HFFc6 (cell line): ENCODE data around the gene CRYBB3. TPM values are rescaled to one million over a fixed set of nuclear protein-coding genes. Genes with fewer than 3 reads are reported as not detected.

ENCODE experiments used
- DNase-seq: peaks from one replicate; pipeline ENCODE4 v3.0.0-alpha.2; 2018
- H3K27ac Mint-ChIP-seq: 2 replicates; pipeline ENCODE4 v1.8.0; 2020; ENCODE audit warnings: mild to moderate bottlenecking, mixed read lengths
- H3K27me3 Mint-ChIP-seq: 2 replicates; pipeline ENCODE4 v1.8.0; 2021; ENCODE audit warnings: mild to moderate bottlenecking, moderate library complexity, mixed read lengths; ENCODE audit not compliant: insufficient read depth
- H3K36me3 Mint-ChIP-seq: 2 replicates; pipeline ENCODE4 v1.8.0; 2021; ENCODE audit warnings: low read depth, mixed read lengths
- H3K4me1 Mint-ChIP-seq: 2 replicates; pipeline ENCODE4 v1.8.0; 2020; ENCODE audit warnings: low read depth, mixed read lengths
- H3K4me3 Mint-ChIP-seq: 2 replicates; pipeline ENCODE4 v1.8.0; 2020; ENCODE audit warnings: mild to moderate bottlenecking, moderate library complexity, mixed read lengths
- H3K9me3 Mint-ChIP-seq: 2 replicates; pipeline ENCODE4 v1.8.0; 2020; ENCODE audit warnings: mild to moderate bottlenecking, mixed read lengths
- total RNA-seq, 6 experiments: library from RNA; stranded (reverse); fragmentation: NEBNext Ultra II Directional; extraction: Animal tissue kit (Norgen Biotek cat#: 25700); gene quantifications; 2 replicates in 1 of 6; 3 replicates in 5 of 6; pipeline ENCODE4 v1.2.3, GENCODE V29; 2021
- TF ChIP-seq, protein P1 (sequence below): fragments of 200-600 bp; sonication (generic); IDR thresholded peaks from 2 replicates; pipeline ENCODE4 v1.5.0; 2021; ENCODE audit warnings: antibody characterized with exemption, mild to moderate bottlenecking

Gene CRYBB3
- total RNA-seq, 6 experiments from 2014 or later = not detected

DNA sequence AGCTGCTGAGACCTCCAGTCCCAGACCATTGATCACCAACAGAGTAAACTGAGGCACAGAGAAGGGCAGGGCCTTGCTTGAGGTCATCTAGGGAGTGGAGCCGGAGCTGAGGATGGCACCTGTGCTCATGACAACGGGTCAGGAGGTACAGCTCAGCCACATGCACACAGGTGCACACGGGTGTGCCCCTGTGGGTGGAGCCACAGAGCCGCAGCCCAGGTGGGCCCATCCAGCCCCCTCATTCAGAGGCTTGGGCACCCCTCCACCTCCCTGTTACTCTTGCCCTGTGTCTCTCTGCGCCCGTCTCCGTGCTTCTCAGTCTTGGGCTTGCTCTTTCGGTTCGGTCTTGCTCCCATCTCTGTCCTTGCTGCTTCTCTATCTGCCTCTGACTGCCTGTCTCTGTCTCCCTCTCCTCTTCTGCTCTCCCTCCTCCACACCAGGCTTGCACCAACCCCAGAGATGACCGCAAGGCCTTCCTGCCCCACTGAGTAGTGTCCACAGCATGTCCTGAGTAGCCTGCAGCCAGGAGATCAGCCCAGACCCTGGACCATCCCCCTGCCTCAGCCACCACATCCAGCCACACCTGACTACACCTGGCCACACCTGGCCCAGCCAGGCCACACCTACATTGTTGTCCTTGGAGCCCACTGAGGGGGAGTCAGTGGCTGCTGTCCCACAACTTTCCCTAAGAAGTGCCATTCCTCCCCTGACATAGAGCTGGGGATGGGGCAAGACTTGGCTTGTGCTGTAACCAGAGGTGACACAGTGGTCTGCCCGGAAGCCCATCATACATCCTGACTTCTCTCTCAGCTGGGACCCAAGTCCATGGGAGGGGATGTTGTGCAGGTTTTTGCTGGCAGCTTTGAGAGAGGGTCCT lies 39.3 kb upstream of the CRYBB3 start:
- H3K27ac Mint-ChIP-seq = no peak overlapping the region
- no peaks in the 10 kb centered on the region for H3K4me1 Mint-ChIP-seq
- DNase-seq = no peak
- H3K36me3 Mint-ChIP-seq = no peaks in the 10 kb centered on the region
- no peak overlapping the region for H3K4me3 Mint-ChIP-seq
- TF ChIP-seq, protein P1, sequence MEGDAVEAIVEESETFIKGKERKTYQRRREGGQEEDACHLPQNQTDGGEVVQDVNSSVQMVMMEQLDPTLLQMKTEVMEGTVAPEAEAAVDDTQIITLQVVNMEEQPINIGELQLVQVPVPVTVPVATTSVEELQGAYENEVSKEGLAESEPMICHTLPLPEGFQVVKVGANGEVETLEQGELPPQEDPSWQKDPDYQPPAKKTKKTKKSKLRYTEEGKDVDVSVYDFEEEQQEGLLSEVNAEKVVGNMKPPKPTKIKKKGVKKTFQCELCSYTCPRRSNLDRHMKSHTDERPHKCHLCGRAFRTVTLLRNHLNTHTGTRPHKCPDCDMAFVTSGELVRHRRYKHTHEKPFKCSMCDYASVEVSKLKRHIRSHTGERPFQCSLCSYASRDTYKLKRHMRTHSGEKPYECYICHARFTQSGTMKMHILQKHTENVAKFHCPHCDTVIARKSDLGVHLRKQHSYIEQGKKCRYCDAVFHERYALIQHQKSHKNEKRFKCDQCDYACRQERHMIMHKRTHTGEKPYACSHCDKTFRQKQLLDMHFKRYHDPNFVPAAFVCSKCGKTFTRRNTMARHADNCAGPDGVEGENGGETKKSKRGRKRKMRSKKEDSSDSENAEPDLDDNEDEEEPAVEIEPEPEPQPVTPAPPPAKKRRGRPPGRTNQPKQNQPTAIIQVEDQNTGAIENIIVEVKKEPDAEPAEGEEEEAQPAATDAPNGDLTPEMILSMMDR = no peak
- peaks cover 12% of the 10 kb centered on the region; the same call in 1 of the 2 replicates for H3K9me3 Mint-ChIP-seq
- H3K27me3 Mint-ChIP-seq = peaks cover 1% of the 10 kb centered on the region; the same call in 1 of the 2 replicates

DNA sequence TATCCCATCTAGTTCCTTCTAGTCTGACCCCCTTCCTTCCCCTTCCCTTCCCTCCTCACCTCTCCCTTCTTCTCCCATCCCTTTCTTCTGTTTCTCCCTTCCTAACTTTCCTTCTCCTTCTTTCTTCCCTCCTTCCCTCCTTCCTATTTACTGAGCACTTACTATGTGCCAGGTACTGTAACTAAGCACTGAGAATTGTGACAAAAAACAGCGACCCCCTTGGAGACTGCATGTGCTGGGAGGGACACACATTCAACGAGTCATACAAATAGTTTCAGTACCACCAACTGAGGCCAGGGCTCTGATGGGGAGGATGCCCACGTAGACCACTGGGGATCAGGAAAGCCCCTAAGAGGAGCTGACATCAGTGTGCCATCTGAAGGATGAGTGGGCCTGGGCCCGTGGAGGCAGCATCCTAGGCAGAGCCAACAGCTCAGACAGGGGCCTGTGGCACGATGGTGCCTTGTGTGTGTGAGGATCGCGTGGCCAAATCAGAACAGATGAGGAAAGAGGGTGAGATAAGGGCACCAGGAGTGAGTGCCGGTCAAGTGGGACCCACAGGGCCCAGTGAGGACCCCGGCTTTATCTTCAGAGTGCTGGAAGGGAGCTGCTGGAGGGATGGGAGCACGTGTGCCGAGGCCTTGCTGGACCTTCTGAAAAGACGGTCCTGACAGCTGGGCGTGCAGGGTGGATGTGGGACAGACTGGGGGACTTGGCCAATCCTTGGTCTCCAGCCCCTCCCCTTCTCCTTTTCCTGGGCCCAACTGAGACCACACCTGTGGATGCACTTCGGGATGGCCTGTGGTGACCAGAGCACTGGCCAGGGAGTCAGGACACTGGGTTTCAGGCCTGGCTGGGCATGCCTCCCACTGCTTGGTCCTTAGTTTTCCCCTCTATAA lies 38.4 kb upstream of the CRYBB3 start:
- TF ChIP-seq, protein P1 = no peak
- Mint-ChIP-seq H3K4me3 (no peak overlapping the region), H3K9me3 (peaks cover 10% of the 10 kb centered on the region; the same call in 1 of the 2 replicates), H3K27me3 (peaks cover 1% of the 10 kb centered on the region; the same call in 1 of the 2 replicates), H3K4me1 (no peaks in the 10 kb centered on the region), H3K27ac (no peak overlapping the region), H3K36me3 (no peaks in the 10 kb centered on the region)
- no peak for DNase-seq

DNA sequence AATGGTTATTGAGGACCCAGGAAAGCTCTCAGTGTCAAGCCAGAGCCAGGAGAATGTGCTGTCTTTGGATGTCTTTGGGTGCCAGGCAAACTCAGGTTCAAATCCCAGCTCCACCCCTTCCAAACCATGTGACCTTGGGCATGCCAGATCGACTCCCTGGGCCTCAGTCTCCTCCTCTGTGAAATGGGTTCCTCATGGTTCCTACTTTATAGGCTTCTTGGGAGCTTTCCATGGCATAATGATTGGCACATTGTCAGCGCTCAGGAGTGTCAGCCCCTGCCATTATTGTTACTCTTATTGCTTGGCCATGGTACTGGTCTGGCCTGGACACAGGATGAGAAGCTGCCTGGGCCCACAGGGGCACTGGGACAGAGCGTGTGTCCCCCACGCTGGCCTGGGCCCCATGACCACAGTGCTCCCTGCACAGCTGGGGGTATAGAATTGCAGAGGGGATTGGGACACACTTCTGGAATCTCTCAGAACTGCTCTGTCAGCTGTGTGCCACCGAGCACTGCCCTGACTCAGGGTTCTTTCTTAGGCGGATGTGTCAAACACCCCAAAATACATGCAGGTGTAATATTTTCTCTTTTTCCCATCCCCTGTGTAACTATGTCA lies 37.6 kb upstream of the CRYBB3 start:
- Mint-ChIP-seq H3K9me3 (peaks cover 5% of the 10 kb centered on the region; the same call in 1 of the 2 replicates), H3K4me3 (no peak overlapping the region), H3K27me3 (peaks cover 1% of the 10 kb centered on the region; the same call in 1 of the 2 replicates), H3K36me3 (no peaks in the 10 kb centered on the region), H3K27ac (no peak overlapping the region), H3K4me1 (no peaks in the 10 kb centered on the region)
- no peak for DNase-seq
- TF ChIP-seq, protein P1 = no peak

DNA sequence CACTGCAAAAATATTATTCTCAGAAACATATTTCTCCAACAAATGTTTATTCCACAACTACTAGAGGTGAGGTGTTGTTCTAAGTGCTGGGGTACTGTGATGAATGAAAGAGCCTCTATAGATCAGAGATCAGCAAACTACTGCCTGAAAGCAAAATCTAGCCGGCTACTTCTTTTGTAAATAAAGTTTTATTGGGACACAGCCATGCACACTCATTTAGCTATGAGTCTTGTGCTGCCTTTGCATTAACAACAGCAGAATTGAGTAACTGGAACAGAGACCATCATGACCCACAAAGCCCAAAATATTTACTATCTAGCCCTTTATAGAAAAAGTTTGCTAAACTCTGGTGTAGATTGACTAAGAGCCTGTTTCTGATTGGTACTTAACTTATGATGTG lies 37.1 kb upstream of the CRYBB3 start:
- Mint-ChIP-seq H3K4me3 (no peak overlapping the region), H3K36me3 (no peaks in the 10 kb centered on the region), H3K27me3 (peaks cover 1% of the 10 kb centered on the region; the same call in 1 of the 2 replicates), H3K4me1 (no peaks in the 10 kb centered on the region), H3K9me3 (peaks cover 8% of the 10 kb centered on the region; the same call in 1 of the 2 replicates), H3K27ac (no peak overlapping the region)
- no peak for DNase-seq
- TF ChIP-seq, protein P1 = no peak

DNA sequence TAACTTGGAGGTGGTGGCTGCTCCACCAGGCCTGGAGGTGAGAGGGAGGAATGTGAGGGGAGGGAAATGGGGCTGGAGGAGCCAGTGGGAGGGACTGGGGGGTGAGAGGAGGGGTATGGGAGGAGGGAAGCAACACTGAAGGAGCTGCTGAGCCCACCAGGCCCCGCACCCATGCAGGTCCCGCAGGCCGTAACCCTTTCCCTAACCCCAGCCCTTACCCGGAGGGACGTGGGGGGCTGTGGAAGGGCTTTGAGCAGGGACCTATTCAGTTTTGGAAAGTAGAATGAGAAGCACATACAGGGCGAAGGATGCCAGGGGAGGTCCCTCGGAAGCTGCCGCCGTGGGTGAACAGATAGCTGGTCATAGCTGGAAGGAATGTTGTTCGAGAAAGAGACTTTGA lies 33.9 kb upstream of the CRYBB3 start:
- H3K27ac Mint-ChIP-seq = no peak overlapping the region
- no peaks in the 10 kb centered on the region; the same call in none of the 2 replicates for H3K27me3 Mint-ChIP-seq
- TF ChIP-seq, protein P1 = no peak
- no peak for DNase-seq
- peaks cover 17% of the 10 kb centered on the region; the same call in 1 of the 2 replicates for H3K9me3 Mint-ChIP-seq
- no peaks in the 10 kb centered on the region for H3K36me3 Mint-ChIP-seq
- H3K4me1 Mint-ChIP-seq = no peaks in the 10 kb centered on the region
- no peak overlapping the region for H3K4me3 Mint-ChIP-seq
